ENCODE data around the gene TMEM131. TPM values are rescaled to one million over a fixed set of nuclear protein-coding genes. Genes with fewer than 3 reads are reported as not detected.
A peak's percentile ranks its signal among the peaks of the same experiment; 100 is the strongest.

Gene TMEM131
- total RNA-seq, 2 experiments from 2014 or later: 17.4 to 32.3 TPM

DNA sequence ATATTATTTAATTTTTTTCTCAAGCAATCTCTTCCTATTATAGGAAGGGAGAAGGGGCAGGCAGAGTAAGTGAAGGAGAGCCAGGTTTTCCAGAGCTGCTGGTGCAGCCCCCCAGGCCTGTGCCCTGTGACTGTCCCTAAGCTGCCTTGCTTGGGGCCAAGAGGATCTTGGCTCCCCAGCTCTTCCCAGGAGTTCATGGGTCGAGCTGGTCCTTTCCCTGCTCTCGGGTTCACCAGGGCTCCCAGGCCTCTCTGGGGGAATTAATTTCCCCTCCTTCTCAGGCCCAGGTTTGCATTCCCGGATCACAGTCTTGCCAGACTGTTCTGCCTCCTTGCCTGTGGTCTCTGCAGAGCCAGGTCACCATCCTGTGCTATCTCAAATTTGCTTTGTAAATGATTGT, 12.7 kb upstream of the TMEM131 start:
- H3K27ac ChIP-seq (ENCODE audit: low read depth, low read length, poor library complexity, severe bottlenecking): no peak overlapping the region
- no peak for DNase-seq (ENCODE audit: low spot score)
- H3K9me2 ChIP-seq (ENCODE audit: insufficient read depth, low read length): no peaks in the 10 kb centered on the region
- H4K20me1 ChIP-seq (ENCODE audit: insufficient read depth, low read length): no peaks in the 10 kb centered on the region
- peaks cover 50% of the 10 kb centered on the region for H3K4me1 ChIP-seq (ENCODE audit: insufficient read depth, low read length, poor library complexity, severe bottlenecking)
- H3K4me3 ChIP-seq (ENCODE audit: low read depth, low read length, poor library complexity, severe bottlenecking): no peak overlapping the region
- no peaks in the 10 kb centered on the region for H3K36me3 ChIP-seq (ENCODE audit: insufficient read depth, low read length)
- H2AFZ ChIP-seq (ENCODE audit: low read length): peak overlapping the region; percentile 30
- no peak for TF ChIP-seq EZH2phosphoT487 (IDR thresholded peaks at IDR 0.05; ENCODE audit: borderline replicate concordance, low read depth, low read length)
- TF ChIP-seq, protein P1, sequence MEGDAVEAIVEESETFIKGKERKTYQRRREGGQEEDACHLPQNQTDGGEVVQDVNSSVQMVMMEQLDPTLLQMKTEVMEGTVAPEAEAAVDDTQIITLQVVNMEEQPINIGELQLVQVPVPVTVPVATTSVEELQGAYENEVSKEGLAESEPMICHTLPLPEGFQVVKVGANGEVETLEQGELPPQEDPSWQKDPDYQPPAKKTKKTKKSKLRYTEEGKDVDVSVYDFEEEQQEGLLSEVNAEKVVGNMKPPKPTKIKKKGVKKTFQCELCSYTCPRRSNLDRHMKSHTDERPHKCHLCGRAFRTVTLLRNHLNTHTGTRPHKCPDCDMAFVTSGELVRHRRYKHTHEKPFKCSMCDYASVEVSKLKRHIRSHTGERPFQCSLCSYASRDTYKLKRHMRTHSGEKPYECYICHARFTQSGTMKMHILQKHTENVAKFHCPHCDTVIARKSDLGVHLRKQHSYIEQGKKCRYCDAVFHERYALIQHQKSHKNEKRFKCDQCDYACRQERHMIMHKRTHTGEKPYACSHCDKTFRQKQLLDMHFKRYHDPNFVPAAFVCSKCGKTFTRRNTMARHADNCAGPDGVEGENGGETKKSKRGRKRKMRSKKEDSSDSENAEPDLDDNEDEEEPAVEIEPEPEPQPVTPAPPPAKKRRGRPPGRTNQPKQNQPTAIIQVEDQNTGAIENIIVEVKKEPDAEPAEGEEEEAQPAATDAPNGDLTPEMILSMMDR (conservative IDR thresholded peaks at IDR 0.05; ENCODE audit: low read length): no peak
- peak overlapping the region; percentile 96; the same call in 1 of the 2 replicates for H3K4me2 ChIP-seq (ENCODE audit: low read length)
- ChIA-PET CTCF (ENCODE audit: unreplicated experiment) (no interaction called here), POLR2A (interaction anchor here (0.7 to 1.2 kb wide), 6 partner anchors 10 to 543 kb away, joined by 3 to 6 read pairs (median 4); no protein-coding TSS in a partner anchor)
- intact Hi-C loops (cut with micrococcal nuclease; ENCODE audit: unreplicated experiment): no loop called here
- no TSS peak for BruUV-seq (replicated peaks)
- H3K9me3 ChIP-seq (ENCODE audit: low read length): no peaks in the 10 kb centered on the region
- no peaks in the 10 kb centered on the region for H3K79me2 ChIP-seq (ENCODE audit: insufficient read depth, low read depth, low read length)

DNA sequence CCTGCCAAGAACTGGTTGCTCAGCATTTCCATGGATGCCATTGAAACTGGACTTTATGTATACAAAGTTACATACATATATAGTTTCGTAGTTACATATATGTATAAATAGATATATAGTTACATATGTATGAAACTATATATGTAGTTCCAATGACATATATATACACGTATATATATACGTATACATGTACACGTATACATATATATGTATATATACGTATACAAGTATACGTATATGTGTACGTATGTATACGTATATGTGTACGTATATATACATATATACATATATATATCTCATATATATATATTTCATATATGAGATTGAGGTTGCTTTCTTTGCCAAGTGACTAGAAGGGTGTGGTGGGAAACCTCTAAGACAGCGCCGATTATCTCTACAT, 10.6 kb upstream of the TMEM131 start:
- intact Hi-C loops (cut with micrococcal nuclease; ENCODE audit: unreplicated experiment): no loop called here
- H3K79me2 ChIP-seq (ENCODE audit: insufficient read depth, low read depth, low read length): no peaks in the 10 kb centered on the region
- no peaks in the 10 kb centered on the region for H3K36me3 ChIP-seq (ENCODE audit: insufficient read depth, low read length)
- H3K4me2 ChIP-seq (ENCODE audit: low read length): no peak overlapping the region
- no peak for DNase-seq (ENCODE audit: low spot score)
- no peaks in the 10 kb centered on the region for H4K20me1 ChIP-seq (ENCODE audit: insufficient read depth, low read length)
- H3K4me3 ChIP-seq (ENCODE audit: low read depth, low read length, poor library complexity, severe bottlenecking): no peak overlapping the region
- TF ChIP-seq, protein P1 (conservative IDR thresholded peaks at IDR 0.05; ENCODE audit: low read length): no peak
- TF ChIP-seq EZH2phosphoT487 (IDR thresholded peaks at IDR 0.05; ENCODE audit: borderline replicate concordance, low read depth, low read length): no peak
- H3K4me1 ChIP-seq (ENCODE audit: insufficient read depth, low read length, poor library complexity, severe bottlenecking): peaks cover 31% of the 10 kb centered on the region
- ChIA-PET POLR2A (interaction anchor here (0.7 kb wide), 1 partner anchor 52 kb away, joined by 3 read pairs; no protein-coding TSS in a partner anchor), CTCF (ENCODE audit: unreplicated experiment) (no interaction called here)
- BruUV-seq (replicated peaks): no TSS peak
- no peak overlapping the region for H3K27ac ChIP-seq (ENCODE audit: low read depth, low read length, poor library complexity, severe bottlenecking)
- H3K9me2 ChIP-seq (ENCODE audit: insufficient read depth, low read length): no peaks in the 10 kb centered on the region
- no peaks in the 10 kb centered on the region for H3K9me3 ChIP-seq (ENCODE audit: low read length)
- H2AFZ ChIP-seq (ENCODE audit: low read length): no peak overlapping the region

DNA sequence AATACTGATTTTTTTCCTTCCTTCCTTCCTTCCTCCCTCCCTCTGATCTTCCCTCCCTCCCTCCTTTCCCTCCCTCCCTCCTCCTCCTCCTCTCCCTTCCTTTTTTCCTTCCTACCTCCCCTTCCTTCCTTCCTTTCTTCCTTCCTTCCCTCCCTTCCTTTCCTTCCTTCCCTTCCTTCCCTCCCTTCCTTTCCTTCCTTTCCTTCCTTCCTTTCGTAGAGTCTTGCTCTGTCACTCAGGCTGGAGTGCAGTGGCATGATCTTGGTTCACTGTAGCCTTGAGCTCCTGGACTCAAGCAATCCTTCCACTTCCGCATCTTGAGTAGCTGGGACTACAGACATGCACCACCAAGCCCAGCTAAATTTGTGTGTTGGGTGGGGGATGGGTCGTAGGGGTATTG, 8.9 kb upstream of the TMEM131 start:
- DNase-seq (ENCODE audit: low spot score): no peak
- intact Hi-C loops (cut with micrococcal nuclease; ENCODE audit: unreplicated experiment): no loop called here
- Histone ChIP-seq H3K4me3 (ENCODE audit: low read depth, low read length, poor library complexity, severe bottlenecking) (no peak overlapping the region), H4K20me1 (ENCODE audit: insufficient read depth, low read length) (no peaks in the 10 kb centered on the region), H3K9me3 (ENCODE audit: low read length) (no peaks in the 10 kb centered on the region), H2AFZ (ENCODE audit: low read length) (no peak overlapping the region), H3K4me1 (ENCODE audit: insufficient read depth, low read length, poor library complexity, severe bottlenecking) (peaks cover 13% of the 10 kb centered on the region), H3K9me2 (ENCODE audit: insufficient read depth, low read length) (no peaks in the 10 kb centered on the region), H3K36me3 (ENCODE audit: insufficient read depth, low read length) (no peaks in the 10 kb centered on the region), H3K4me2 (ENCODE audit: low read length) (no peak overlapping the region), H3K27ac (ENCODE audit: low read depth, low read length, poor library complexity, severe bottlenecking) (no peak overlapping the region), H3K79me2 (ENCODE audit: insufficient read depth, low read depth, low read length) (no peaks in the 10 kb centered on the region)
- BruUV-seq (replicated peaks): no TSS peak
- CTCF ChIA-PET (ENCODE audit: unreplicated experiment): no interaction called here
- TF ChIP-seq, protein P1 (conservative IDR thresholded peaks at IDR 0.05; ENCODE audit: low read length): no peak
- no peak for TF ChIP-seq EZH2phosphoT487 (IDR thresholded peaks at IDR 0.05; ENCODE audit: borderline replicate concordance, low read depth, low read length)
- POLR2A ChIA-PET: interaction anchor here (0.6 to 1.0 kb wide), 2 partner anchors 38 to 1224 kb away, joined by 3 read pairs; no protein-coding TSS in a partner anchor
